HUES64 (cell line): Measurements from ENCODE around the gene NLN.
"Not testable (repeated sequence)": the region's sequence is repeated elsewhere in the genome, so short reads cannot be mapped to it uniquely, and the experiment has no call there.

Source experiments
- H3K27ac ChIP-seq: 2 replicates; pipeline ENCODE4 v1.7.0; 2013; ENCODE audit warnings: low read depth, low read length, inconsistent platforms
- H3K27me3 ChIP-seq: 2 replicates; pipeline ENCODE4 v1.6.1; 2013; ENCODE audit warnings: mild to moderate bottlenecking, low read length; ENCODE audit not compliant: insufficient read depth
- H3K36me3 ChIP-seq: 2 replicates; pipeline ENCODE4 v1.6.1; 2013; ENCODE audit warnings: mild to moderate bottlenecking, low read length; ENCODE audit not compliant: insufficient read depth
- H3K4me1 ChIP-seq: 2 replicates; pipeline ENCODE4 v1.6.1; 2013; ENCODE audit warnings: mild to moderate bottlenecking, low read length, moderate library complexity; ENCODE audit not compliant: insufficient read depth
- H3K4me3 ChIP-seq: 2 replicates; pipeline ENCODE4 v1.5.1; 2013; ENCODE audit warnings: mild to moderate bottlenecking, low read length, moderate library complexity
- H3K9ac ChIP-seq: 2 replicates; pipeline ENCODE4 v1.6.1; 2013; ENCODE audit warnings: mild to moderate bottlenecking, low read depth, low read length
- H3K9me3 ChIP-seq: 2 replicates; pipeline ENCODE4 v1.6.1; 2013; ENCODE audit warnings: low read depth, low read length; ENCODE audit not compliant: insufficient read depth
- WGBS: fragments of 150-250, 120-280 bp; methylation state at CpG from one replicate; pipeline ENCODE4 v1.1.7; 2013; ENCODE audit warnings: missing lambda C conversion rate; 5-methylcytosine and 5-hydroxymethylcytosine counted together

Gene NLN

GRCh38 chr5:65734196-65734775 lies 12.3 kb downstream of the NLN start:
- not testable (repeated sequence) for H3K9me3 ChIP-seq, H3K9ac ChIP-seq, H3K36me3 ChIP-seq, H3K4me1 ChIP-seq, H3K27ac ChIP-seq, H3K4me3 ChIP-seq, H3K27me3 ChIP-seq
- WGBS: 89% methylated on average over 6 of the region's 7 CpGs

- no peak overlapping the region for H3K4me3 ChIP-seq
- H3K36me3 ChIP-seq: no peaks in the 10 kb centered on the region; the same call in 1 of the 2 replicates
- no peaks in the 10 kb centered on the region for H3K27me3 ChIP-seq
- WGBS: 80% methylated on average over 1 of the region's 1 CpG
- no peaks in the 10 kb centered on the region for H3K9me3 ChIP-seq
- H3K4me1 ChIP-seq: no peaks in the 10 kb centered on the region
- H3K9ac ChIP-seq: no peak overlapping the region
- no peak overlapping the region for H3K27ac ChIP-seq
Observed at GRCh38 chr5:65734921-65735320, 12.9 kb downstream of the NLN start.

- Histone ChIP-seq H3K4me1 (no peaks in the 10 kb centered on the region), H3K4me3 (no peak overlapping the region), H3K27ac (no peak overlapping the region), H3K27me3 (no peaks in the 10 kb centered on the region), H3K9ac (no peak overlapping the region), H3K9me3 (no peaks in the 10 kb centered on the region), H3K36me3 (no peaks in the 10 kb centered on the region)
- 100% methylated on average over 1 of the region's 1 CpG for WGBS
Observed at GRCh38 chr5:65736011-65736410, 14.0 kb downstream of the NLN start.

GRCh38 chr5:65737842-65738241 lies 15.8 kb downstream of the NLN start:
- Histone ChIP-seq H3K4me1 (no peaks in the 10 kb centered on the region), H3K4me3 (no peak overlapping the region)
- WGBS: 95% methylated on average over 7 of the region's 7 CpGs

GRCh38 chr5:65738305-65738704 lies 16.3 kb downstream of the NLN start:
- 88% methylated on average over 2 of the region's 4 CpGs for WGBS
- no peaks in the 10 kb centered on the region for H3K9me3 ChIP-seq
- no peaks in the 10 kb centered on the region for H3K36me3 ChIP-seq
- H3K27ac ChIP-seq: no peak overlapping the region
- no peak overlapping the region for H3K4me3 ChIP-seq
- H3K4me1 ChIP-seq: no peaks in the 10 kb centered on the region
- H3K9ac ChIP-seq: no peak overlapping the region
- H3K27me3 ChIP-seq: no peaks in the 10 kb centered on the region

More at GRCh38 chr5:65737842-65738241, 15.8 kb downstream of the NLN start:
- Histone ChIP-seq H3K27me3 (no peaks in the 10 kb centered on the region), H3K9ac (no peak overlapping the region), H3K36me3 (no peaks in the 10 kb centered on the region), H3K27ac (no peak overlapping the region), H3K9me3 (no peaks in the 10 kb centered on the region)

DNA sequence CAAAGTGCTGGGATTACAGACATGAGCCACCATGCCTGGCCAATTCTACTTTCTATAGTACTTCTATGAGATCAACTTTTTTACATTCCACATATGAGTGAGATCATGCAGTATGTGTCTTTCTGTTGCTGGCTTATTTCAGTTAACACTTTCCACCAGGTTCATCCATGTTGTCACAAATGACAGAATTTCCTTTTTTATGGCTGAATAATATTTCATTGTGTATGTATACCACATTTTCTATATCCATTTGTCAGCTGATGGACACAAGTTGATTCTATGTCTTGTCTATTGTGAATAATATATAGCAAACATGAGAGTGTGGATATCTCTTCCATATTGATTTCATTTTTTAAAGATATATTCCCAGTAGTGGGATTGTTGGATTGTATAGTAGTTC lies 17.2 kb downstream of the NLN start:
- Histone ChIP-seq H3K9me3 (no peaks in the 10 kb centered on the region), H3K9ac (no peak overlapping the region), H3K36me3 (no peaks in the 10 kb centered on the region), H3K27me3 (no peaks in the 10 kb centered on the region), H3K4me1 (no peaks in the 10 kb centered on the region), H3K27ac (no peak overlapping the region), H3K4me3 (no peak overlapping the region)

DNA sequence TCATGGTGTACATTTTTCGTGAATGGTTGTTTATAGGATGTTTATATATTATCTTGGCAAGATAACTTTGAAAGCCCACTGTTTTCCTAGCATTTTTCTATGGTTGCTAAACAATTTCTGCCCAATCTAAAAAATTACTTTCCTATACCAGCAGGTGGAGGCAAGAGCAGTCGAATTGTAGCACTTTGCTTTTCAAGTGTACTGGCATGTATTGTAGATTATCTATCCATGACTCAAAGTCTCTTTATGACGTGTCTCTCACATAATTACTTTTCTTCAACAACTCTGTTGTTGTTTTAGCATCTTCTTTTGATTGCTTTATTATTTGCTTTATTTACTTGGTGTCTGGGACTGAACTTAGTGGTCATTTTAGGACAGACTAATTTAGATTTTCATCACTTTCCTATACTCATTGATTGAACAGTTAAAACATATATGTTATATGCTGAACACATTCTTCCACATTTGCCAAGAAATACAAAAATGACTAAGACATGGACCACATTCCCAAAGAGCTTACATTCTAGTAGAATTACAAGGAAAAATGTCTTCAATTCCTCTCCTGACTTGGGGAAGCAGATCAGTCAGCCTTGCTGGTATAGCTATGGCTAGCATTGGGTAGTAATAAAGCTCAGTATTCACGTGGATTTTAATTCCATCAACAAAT lies 20.7 kb downstream of the NLN start:
- Histone ChIP-seq H3K27ac (no peak overlapping the region), H3K27me3 (no peaks in the 10 kb centered on the region), H3K4me1 (no peaks in the 10 kb centered on the region), H3K9ac (no peak overlapping the region), H3K36me3 (no peaks in the 10 kb centered on the region), H3K4me3 (no peak overlapping the region), H3K9me3 (no peaks in the 10 kb centered on the region)
- WGBS: 82% methylated on average over 1 of the region's 4 CpGs

DNA sequence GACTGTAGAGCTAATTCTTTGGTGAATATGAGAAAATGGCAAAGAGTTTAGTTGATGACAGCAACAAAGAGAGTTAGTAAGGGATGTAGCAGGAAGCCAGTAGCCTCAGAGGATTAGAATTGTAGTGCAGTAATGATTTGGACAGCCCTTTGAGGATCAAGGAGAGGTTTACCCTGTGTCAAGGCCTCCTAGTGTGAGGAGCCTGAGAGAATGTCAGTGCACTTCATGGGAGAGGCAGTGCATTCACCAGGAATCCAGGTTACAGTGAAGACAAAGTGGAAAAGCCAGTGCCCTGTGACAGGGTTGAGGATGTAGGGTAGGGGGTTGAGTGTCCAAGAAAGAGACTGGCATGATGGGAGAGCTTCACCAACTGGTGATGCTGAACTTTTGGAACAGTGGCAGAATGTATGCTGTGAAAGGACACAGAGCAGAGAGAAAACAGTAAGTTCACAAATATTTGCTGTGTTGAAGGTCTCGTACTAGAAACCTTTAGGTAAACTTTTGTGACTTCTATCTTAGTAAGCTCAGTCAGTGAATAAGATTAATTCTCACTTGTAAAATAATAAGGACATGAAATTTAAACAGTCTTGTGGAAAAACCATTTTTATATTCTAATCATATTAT lies 27.3 kb downstream of the NLN start:
- Histone ChIP-seq H3K4me3 (no peak overlapping the region), H3K9ac (no peak overlapping the region), H3K9me3 (no peaks in the 10 kb centered on the region), H3K27ac (no peak overlapping the region), H3K36me3 (no peaks in the 10 kb centered on the region), H3K4me1 (no peaks in the 10 kb centered on the region; the same call in 1 of the 2 replicates), H3K27me3 (no peaks in the 10 kb centered on the region)
- WGBS: 100% methylated on average over 1 of the region's 1 CpG

DNA sequence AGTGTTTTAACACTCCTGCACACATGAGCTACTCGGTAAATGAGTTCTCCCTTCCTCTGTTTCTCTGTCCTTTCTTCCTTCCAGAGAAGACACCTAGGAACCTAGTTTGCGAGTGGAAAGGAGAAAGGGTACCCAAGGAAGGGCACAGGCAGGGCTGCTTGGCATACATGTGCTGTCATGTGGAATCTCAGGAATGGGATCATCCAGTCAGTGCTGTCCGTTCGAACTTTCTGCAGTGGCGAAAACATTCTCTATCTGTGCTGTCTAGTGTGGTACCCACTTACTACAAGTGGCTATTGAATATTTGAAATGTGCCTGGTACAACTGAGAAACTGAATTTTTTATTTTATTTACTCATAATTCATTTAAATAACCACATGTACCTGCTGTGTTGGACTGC lies 28.0 kb downstream of the NLN start:
- H3K36me3 ChIP-seq: no peaks in the 10 kb centered on the region
- no peaks in the 10 kb centered on the region for H3K9me3 ChIP-seq
- no peak overlapping the region for H3K27ac ChIP-seq
- no peaks in the 10 kb centered on the region; the same call in 1 of the 2 replicates for H3K4me1 ChIP-seq
- H3K27me3 ChIP-seq: no peaks in the 10 kb centered on the region
- no peak overlapping the region for H3K4me3 ChIP-seq
- no peak overlapping the region for H3K9ac ChIP-seq
- WGBS: 91% methylated on average over 4 of the region's 5 CpGs

DNA sequence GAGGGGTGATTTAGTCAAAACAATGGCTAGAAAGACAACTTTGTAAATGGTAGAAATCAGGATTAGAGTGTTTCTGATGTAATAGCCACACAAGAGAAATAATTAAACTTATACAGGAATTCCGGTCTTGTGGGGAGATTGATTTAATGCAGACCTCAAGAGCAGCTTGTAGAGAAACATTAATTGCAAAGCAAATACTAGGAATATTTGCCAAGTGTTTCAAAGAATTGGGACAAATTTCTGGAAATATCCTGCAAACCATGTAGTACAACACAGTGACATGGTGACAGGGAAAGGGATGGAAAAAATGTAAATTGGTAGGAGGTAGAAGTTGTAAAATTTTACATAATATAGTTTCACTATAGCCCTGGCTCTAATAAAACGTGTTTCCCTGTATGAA lies 28.9 kb downstream of the NLN start:
- no peaks in the 10 kb centered on the region for H3K9me3 ChIP-seq
- H3K4me3 ChIP-seq: no peak overlapping the region
- H3K36me3 ChIP-seq: no peaks in the 10 kb centered on the region
- H3K27ac ChIP-seq: no peak overlapping the region
- H3K27me3 ChIP-seq: no peaks in the 10 kb centered on the region
- WGBS: 88% methylated on average over 2 of the region's 2 CpGs
- H3K4me1 ChIP-seq: no peaks in the 10 kb centered on the region; the same call in 1 of the 2 replicates
- H3K9ac ChIP-seq: no peak overlapping the region

DNA sequence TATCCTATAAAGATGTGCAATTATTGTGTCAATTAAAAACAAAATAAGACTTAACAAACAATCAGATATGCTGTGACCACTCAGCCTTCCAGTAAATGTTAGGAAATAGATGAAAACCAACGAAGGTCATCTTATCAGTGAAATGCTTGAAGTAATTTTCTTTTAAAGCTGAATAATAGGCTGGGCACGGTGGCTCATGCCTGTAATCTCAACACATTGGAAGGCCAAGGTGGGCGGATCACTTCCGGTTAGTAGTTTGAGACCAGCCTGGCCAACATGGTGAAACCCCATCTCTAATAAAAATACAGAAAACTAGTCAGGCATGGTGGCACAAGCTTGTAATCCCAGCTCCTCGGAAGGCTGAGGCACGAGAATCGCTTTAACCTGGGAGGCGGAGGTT lies 31.2 kb downstream of the NLN start:
- peaks cover 3% of the 10 kb centered on the region; the same call in 1 of the 2 replicates for H3K36me3 ChIP-seq
- no peak overlapping the region for H3K27ac ChIP-seq
- no peaks in the 10 kb centered on the region; the same call in 1 of the 2 replicates for H3K4me1 ChIP-seq
- no peak overlapping the region for H3K9ac ChIP-seq
- H3K4me3 ChIP-seq: no peak overlapping the region
- no peaks in the 10 kb centered on the region for H3K9me3 ChIP-seq
- 96% methylated on average over 8 of the region's 8 CpGs for whole genome bisulfite sequencing
- H3K27me3 ChIP-seq: no peaks in the 10 kb centered on the region
